Islet precursor cell (in vitro differentiated cells): ENCODE measurements around the gene ZNF543.

Source experiments
- DNase-seq: peaks from one replicate; pipeline ENCODE4 v3.0.0-alpha.2; 2018

ZNF543 gene

GRCh38 chr19:57320180-57321084 is at the start of gene ZNF543:
ZNF543 (plus strand) TSS chr19:57320472; CDS start chr19:57320854, 382 bp downstream.
- peak; percentile 98 for DNase-seq

- peak; percentile 32 for DNase-seq
Observed at GRCh38 chr19:57271280-57271679, 49.0 kb upstream of the ZNF543 start.

GRCh38 chr19:57273014-57273413 is 47.3 kb upstream of the ZNF543 start:
- DNase-seq = no peak

- no peak for DNase-seq
Observed at GRCh38 chr19:57276430-57276829, 43.8 kb upstream of the ZNF543 start.

- DNase-seq = peak; percentile 73
Observed at GRCh38 chr19:57278481-57278880, 41.8 kb upstream of the ZNF543 start.

GRCh38 chr19:57279418-57280164 is 40.7 kb upstream of the ZNF543 start:
- peak; percentile 97 for DNase-seq

GRCh38 chr19:57280165-57280961 is 39.9 kb upstream of the ZNF543 start, which contains the start of gene ZNF460:
ZNF460 (plus strand) TSS chr19:57280485; CDS start chr19:57280807, 322 bp downstream.
- DNase-seq = peak; percentile 98

- no peak for DNase-seq
Observed at GRCh38 chr19:57280962-57281400, 39.3 kb upstream of the ZNF543 start.

- no peak for DNase-seq
Observed at GRCh38 chr19:57282011-57282643, 38.1 kb upstream of the ZNF543 start.

- no peak for DNase-seq
Observed at GRCh38 chr19:57288373-57288772, 31.9 kb upstream of the ZNF543 start.

- DNase-seq = no peak
Observed at GRCh38 chr19:57290970-57291369, 29.3 kb upstream of the ZNF543 start.

- DNase-seq = no peak
Observed at GRCh38 chr19:57292547-57292946, 27.7 kb upstream of the ZNF543 start.

GRCh38 chr19:57293719-57294118 is 26.6 kb upstream of the ZNF543 start:
- no peak for DNase-seq

GRCh38 chr19:57302020-57302465 is 18.2 kb upstream of the ZNF543 start:
- peak; percentile 77 for DNase-seq

GRCh38 chr19:57302727-57303401 is 17.4 kb upstream of the ZNF543 start:
- peak; percentile 61 for DNase-seq

GRCh38 chr19:57305056-57305455 is 15.2 kb upstream of the ZNF543 start:
- DNase-seq = no peak

GRCh38 chr19:57308514-57308913 is 11.8 kb upstream of the ZNF543 start:
- DNase-seq = no peak

- no peak for DNase-seq
Observed at GRCh38 chr19:57310792-57311191, 9.5 kb upstream of the ZNF543 start.

- no peak for DNase-seq
Observed at GRCh38 chr19:57314146-57314545, 6.1 kb upstream of the ZNF543 start.

- DNase-seq = no peak
Observed at GRCh38 chr19:57317503-57317902, 2.8 kb upstream of the ZNF543 start.

GRCh38 chr19:57319869-57320179 is 448 bp upstream of the ZNF543 start:
- DNase-seq = no peak

- no peak for DNase-seq
Observed at GRCh38 chr19:57321116-57321515, 844 bp downstream of the ZNF543 start.
